ENCODE results near the gene RBBP7. TPM values are rescaled to one million over a fixed set of nuclear protein-coding genes. Genes with fewer than 3 reads are reported as not detected.

Gene RBBP7
- total RNA-seq, 2 experiments from 2014 or later, result 149 to 191 TPM

GRCh38 chrX:16853537-16853936 lies 16.6 kb downstream of the RBBP7 start:
- DNase-seq, result no peak
- H3K27me3 Mint-ChIP-seq, result no peaks in the 10 kb centered on the region
- H3K4me3 Mint-ChIP-seq, result no peak overlapping the region
- ChIA-PET POLR2A (no interaction called here), CTCF (no interaction called here)
- peaks cover 37% of the 10 kb centered on the region for H3K36me3 Mint-ChIP-seq (ENCODE audit: low read depth)
- H3K9me3 Mint-ChIP-seq, result no peaks in the 10 kb centered on the region
- H3K4me1 Mint-ChIP-seq, result peaks cover 11% of the 10 kb centered on the region
- no peak overlapping the region for H3K27ac Mint-ChIP-seq

DNA sequence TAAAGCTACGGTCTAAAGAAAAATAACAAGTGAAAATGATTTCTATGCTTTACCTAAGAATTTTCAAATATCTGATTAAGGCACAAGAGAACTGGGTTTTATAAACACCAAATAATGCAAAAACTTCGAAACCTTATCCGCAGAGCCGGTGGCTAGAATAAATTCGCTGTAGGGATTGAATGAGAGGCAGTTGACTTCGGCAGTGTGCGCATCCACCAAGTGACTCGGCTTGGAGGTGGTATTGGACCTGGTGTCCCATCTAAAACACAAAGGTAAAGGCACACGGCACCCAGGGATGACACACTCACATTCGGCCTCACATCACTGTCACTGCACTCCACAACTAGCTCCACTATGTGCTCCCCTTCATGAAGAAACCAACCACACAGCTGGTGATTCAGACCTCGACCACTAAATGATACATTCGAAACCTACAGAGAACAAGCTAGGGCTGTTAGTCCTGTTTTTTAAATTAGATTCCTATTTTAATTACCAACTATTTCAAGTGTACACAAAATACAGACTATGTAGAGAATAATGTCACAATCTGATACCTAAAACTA lies 17.5 kb downstream of the RBBP7 start:
- no peak overlapping the region for H3K27ac Mint-ChIP-seq
- CTCF ChIA-PET, result interaction anchor here (1.1 kb wide), 1 partner anchor 16 kb away, joined by 3 read pairs; no protein-coding TSS in a partner anchor
- POLR2A ChIA-PET, result no interaction called here
- H3K27me3 Mint-ChIP-seq, result no peaks in the 10 kb centered on the region
- H3K36me3 Mint-ChIP-seq (ENCODE audit: low read depth), result peaks cover 42% of the 10 kb centered on the region
- H3K4me1 Mint-ChIP-seq, result peaks cover 11% of the 10 kb centered on the region
- no peak for DNase-seq
- H3K4me3 Mint-ChIP-seq, result no peak overlapping the region
- H3K9me3 Mint-ChIP-seq, result no peaks in the 10 kb centered on the region

DNA sequence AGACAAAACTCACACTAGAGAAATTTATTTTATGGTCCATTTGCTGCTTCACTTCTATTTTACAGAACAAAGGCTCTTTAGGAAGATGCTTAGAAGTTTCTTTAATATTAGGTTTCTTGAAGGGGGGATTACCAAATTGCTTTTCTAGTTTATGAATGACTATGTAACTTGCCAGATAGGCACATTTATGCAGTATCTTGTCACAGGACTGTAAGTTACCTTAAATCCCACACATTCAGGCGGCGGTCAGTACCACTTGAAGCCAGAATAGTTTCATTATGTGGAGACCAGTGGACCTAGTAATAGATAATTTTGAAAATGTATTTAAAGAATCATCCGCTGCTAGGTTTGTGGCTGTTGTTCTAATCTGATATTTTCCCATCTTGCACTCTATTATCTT lies 18.3 kb downstream of the RBBP7 start:
- ChIA-PET CTCF (no interaction called here), POLR2A (no interaction called here)
- peaks cover 8% of the 10 kb centered on the region for H3K4me1 Mint-ChIP-seq
- H3K27me3 Mint-ChIP-seq, result no peaks in the 10 kb centered on the region
- H3K36me3 Mint-ChIP-seq (ENCODE audit: low read depth), result peaks cover 36% of the 10 kb centered on the region
- H3K9me3 Mint-ChIP-seq, result no peaks in the 10 kb centered on the region
- DNase-seq, result no peak
- no peak overlapping the region for H3K4me3 Mint-ChIP-seq
- H3K27ac Mint-ChIP-seq, result peak overlapping the region; percentile 19

- ChIA-PET CTCF (no interaction called here), POLR2A (no interaction called here)
- DNase-seq, result no peak
- peaks cover 7% of the 10 kb centered on the region for H3K4me1 Mint-ChIP-seq
- H3K36me3 Mint-ChIP-seq (ENCODE audit: low read depth), result peaks cover 33% of the 10 kb centered on the region
- H3K4me3 Mint-ChIP-seq, result no peak overlapping the region
- no peaks in the 10 kb centered on the region for H3K27me3 Mint-ChIP-seq
- H3K9me3 Mint-ChIP-seq, result no peaks in the 10 kb centered on the region
- H3K27ac Mint-ChIP-seq, result no peak overlapping the region
These were observed 18.7 kb downstream of the RBBP7 start for GRCh38 chrX:16851421-16851820.

DNA sequence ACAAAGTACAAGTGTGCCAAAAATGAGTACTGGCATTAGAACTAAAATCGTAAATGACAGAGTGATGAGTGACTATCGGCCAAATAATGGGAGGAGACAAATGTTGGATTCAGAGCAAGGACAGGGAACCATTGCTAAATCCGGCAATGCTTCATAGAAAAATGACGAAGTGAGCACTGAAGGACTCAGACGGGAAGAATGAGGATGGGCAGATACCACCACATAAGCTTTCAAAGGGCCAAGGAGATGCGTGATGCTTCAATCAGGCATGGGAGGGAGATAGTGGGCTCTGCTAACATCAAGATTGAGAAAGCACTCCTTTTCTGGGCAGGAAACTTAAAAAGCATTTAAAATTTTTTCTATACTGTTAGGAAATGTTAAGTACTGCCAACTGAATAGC lies 21.6 kb downstream of the RBBP7 start:
- peaks cover 32% of the 10 kb centered on the region for H3K36me3 Mint-ChIP-seq (ENCODE audit: low read depth)
- H3K27me3 Mint-ChIP-seq, result no peaks in the 10 kb centered on the region
- no peak overlapping the region for H3K4me3 Mint-ChIP-seq
- peaks cover under 1% of the 10 kb centered on the region for H3K4me1 Mint-ChIP-seq
- ChIA-PET CTCF (no interaction called here), POLR2A (no interaction called here)
- no peak overlapping the region for H3K27ac Mint-ChIP-seq
- H3K9me3 Mint-ChIP-seq, result no peaks in the 10 kb centered on the region
- DNase-seq, result no peak

DNA sequence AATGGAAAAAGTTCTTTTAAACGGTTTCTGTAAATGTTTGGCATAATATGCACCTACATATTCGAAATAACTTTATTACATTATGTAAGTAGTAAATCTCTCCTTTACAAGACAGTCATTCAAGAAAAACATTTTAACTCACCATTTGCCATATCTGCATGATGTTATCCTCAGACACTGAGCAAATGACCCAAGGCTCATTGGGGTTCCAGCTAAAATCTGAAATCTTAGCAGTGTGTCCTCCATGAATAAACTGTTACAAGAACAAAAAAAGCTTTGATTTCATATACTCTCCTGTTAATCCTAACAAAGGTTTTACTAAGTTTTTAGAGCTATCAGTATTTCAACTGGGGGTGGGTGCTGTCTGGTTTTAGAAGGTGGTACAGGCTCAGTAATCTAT lies 24.5 kb downstream of the RBBP7 start:
- Mint-ChIP-seq H3K27ac (no peak overlapping the region), H3K4me1 (no peaks in the 10 kb centered on the region), H3K4me3 (no peak overlapping the region), H3K27me3 (no peaks in the 10 kb centered on the region), H3K36me3 (ENCODE audit: low read depth) (peaks cover 25% of the 10 kb centered on the region), H3K9me3 (no peaks in the 10 kb centered on the region)
- DNase-seq, result no peak
- ChIA-PET CTCF (no interaction called here), POLR2A (interaction anchor here (0.6 kb wide), 1 partner anchor 11 kb away, joined by 4 read pairs; no protein-coding TSS in a partner anchor)

DNA sequence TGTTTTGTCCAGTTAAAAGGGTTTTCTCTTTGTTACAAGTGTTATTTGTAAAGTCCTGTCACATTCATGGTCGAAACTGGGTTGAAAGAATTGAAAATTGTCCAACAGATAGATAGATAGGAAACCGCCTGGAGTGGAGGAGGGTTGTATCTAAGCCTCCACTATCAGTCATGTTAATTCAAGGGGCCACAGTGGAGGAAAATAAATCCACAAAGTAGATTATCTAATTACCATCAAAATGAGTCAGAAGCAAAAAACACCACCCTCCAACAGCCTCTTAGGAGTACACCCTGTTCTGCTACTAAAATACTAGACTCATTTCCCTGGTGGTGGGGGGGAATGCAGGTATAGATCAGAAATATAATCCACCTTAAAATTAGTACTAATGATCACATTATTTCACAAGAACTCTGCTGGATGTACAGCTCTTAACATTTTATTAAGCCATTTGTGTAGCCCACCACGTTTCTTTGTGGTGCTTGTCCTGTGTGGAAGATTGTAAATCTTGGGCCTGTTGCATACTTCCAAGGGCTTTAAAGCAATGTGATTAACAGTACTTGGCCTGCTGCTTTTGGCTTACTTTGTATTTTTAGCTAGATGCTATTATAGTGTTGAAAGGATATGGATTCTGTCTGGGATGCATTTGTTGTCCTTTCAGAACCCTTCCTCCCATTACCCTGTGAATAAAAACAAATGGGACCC lies 26.8 kb downstream of the RBBP7 start:
- no peak for DNase-seq
- Mint-ChIP-seq H3K4me3 (no peak overlapping the region), H3K27ac (no peak overlapping the region), H3K4me1 (no peaks in the 10 kb centered on the region), H3K36me3 (ENCODE audit: low read depth) (peaks cover 20% of the 10 kb centered on the region), H3K27me3 (no peaks in the 10 kb centered on the region), H3K9me3 (no peaks in the 10 kb centered on the region)
- ChIA-PET POLR2A (no interaction called here), CTCF (no interaction called here)

GRCh38 chrX:16842684-16843083 lies 27.5 kb downstream of the RBBP7 start:
- ChIA-PET CTCF (interaction anchor here (0.6 kb wide), 2 partner anchors 14 to 364 kb away, joined by 3 to 5 read pairs; no protein-coding TSS in a partner anchor), POLR2A (no interaction called here)
- no peak overlapping the region for H3K4me3 Mint-ChIP-seq
- H3K27ac Mint-ChIP-seq, result no peak overlapping the region
- no peaks in the 10 kb centered on the region for H3K4me1 Mint-ChIP-seq
- peaks cover 23% of the 10 kb centered on the region for H3K36me3 Mint-ChIP-seq (ENCODE audit: low read depth)
- no peaks in the 10 kb centered on the region for H3K27me3 Mint-ChIP-seq
- DNase-seq, result no peak
- H3K9me3 Mint-ChIP-seq, result no peaks in the 10 kb centered on the region

DNA sequence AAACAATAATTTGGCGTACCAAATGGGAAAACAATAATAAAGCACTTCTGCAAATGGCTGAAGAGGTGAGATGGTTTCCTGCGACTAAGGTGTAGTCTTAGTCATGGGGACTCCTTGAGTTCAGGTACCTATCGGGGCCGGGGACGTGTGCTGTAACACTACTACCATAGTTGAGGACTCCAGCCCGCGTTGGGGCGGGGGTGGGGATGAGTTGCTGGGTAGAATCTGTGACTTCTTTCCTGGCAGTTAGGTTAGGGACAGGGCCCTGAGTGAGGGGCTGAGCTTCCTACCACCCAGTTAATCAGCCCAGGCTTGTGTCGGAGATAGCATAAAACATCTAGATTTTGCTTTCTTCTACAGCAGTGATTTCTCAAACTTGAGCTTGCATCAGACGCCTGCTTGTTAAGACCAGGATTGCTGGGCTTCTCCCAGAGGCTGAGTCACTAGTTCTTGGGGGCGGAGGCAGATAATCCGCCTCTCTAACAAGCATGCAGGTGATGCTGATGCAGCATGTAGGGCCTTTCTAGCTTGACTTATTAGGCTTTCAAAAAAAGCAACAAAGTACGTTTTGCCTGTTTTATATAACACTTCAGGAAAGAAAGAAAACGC lies 30.2 kb downstream of the RBBP7 start:
- no peak overlapping the region for H3K27ac Mint-ChIP-seq
- ChIA-PET POLR2A (no interaction called here), CTCF (interaction anchor here (1.5 to 1.6 kb wide), 3 partner anchors 9 to 14 kb away, joined by 3 to 7 read pairs (median 3); no protein-coding TSS in a partner anchor)
- no peaks in the 10 kb centered on the region for H3K4me1 Mint-ChIP-seq
- DNase-seq, result no peak
- no peaks in the 10 kb centered on the region for H3K9me3 Mint-ChIP-seq
- H3K4me3 Mint-ChIP-seq, result no peak overlapping the region
- no peaks in the 10 kb centered on the region for H3K27me3 Mint-ChIP-seq
- peaks cover 24% of the 10 kb centered on the region for H3K36me3 Mint-ChIP-seq (ENCODE audit: low read depth)

DNA sequence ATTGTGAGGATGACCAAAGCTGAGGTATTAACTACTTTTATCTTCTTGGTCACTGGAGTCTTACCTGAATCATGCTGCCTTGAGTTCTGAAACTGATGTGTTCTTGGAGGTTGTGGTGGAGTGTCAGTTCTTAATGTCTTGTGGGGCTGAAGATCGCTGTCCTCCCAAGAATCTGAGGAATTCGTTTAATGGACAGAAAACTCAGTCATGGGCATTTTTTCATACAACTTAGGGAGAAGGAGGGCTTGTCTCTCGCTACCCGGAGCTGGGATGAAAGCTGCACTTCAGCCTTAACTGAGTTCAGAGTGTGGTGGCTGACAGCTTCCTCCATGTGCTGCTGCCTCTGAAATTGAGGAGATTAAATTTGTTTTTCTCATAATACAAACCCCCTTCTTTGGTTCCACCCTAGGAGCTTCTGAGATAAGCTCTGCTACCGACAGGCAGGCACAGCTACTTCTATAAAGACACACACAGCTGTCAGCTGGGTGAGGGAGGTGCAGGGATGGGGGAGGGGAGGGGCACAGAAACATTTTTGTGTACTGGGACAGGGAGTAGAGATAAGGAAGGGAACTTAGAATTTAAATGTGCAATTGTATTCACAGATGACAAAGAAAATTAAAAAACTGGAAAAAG lies 30.8 kb downstream of the RBBP7 start:
- H3K4me1 Mint-ChIP-seq, result no peaks in the 10 kb centered on the region
- DNase-seq, result no peak
- ChIA-PET CTCF (interaction anchor here (0.6 to 1.6 kb wide), 5 partner anchors 8 to 53 kb away, joined by 3 read pairs; no protein-coding TSS in a partner anchor), POLR2A (no interaction called here)
- no peak overlapping the region for H3K27ac Mint-ChIP-seq
- H3K9me3 Mint-ChIP-seq, result no peaks in the 10 kb centered on the region
- peaks cover 20% of the 10 kb centered on the region for H3K36me3 Mint-ChIP-seq (ENCODE audit: low read depth)
- no peak overlapping the region for H3K4me3 Mint-ChIP-seq
- H3K27me3 Mint-ChIP-seq, result no peaks in the 10 kb centered on the region

DNA sequence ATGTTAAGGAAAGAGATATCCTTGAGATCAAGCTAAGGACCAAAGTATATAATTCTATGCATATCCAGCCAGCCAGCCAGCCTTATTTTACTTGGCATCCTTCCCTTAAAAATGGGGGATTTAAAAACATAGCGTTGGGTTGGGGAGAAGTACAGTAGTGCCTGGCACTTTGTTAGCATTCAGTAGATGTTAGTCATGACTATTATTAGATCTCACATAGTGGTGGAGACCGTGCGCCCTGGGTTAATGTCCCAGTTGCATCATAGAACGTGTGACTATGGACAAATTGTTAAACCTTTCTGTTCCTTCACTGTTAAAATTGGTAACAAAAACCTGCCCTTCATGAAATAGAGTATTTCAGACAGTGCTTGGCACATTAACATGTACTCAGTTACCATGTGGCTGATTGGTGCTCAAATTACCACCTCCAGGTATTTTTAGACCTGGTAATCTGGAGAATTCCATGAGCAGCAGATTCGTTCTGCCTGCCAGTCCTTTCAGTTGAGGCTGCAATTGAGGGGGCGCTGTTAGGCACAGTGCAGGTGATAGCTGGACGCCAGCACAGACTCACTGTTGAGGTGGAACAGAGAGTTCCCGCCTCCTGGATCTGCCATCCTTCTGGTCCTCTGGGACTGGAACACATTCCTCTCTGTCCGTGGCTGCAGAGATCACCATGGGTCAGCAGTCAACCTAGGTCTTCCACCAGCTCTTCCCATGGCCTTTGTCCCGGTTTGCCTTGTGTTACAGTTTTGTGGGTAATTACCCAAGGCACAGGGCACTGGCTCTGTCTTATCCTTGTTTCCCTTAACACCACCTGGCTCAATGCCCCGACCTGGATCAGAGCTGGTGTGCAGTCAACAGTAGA lies 31.7 kb downstream of the RBBP7 start:
- Mint-ChIP-seq H3K27ac (no peak overlapping the region), H3K27me3 (no peaks in the 10 kb centered on the region), H3K4me3 (no peak overlapping the region), H3K36me3 (ENCODE audit: low read depth) (peaks cover 19% of the 10 kb centered on the region), H3K9me3 (no peaks in the 10 kb centered on the region), H3K4me1 (no peaks in the 10 kb centered on the region)
- DNase-seq, result no peak
- CTCF ChIA-PET, result interaction anchor here (0.6 to 1.4 kb wide), 3 partner anchors 12 to 54 kb away, joined by 3 read pairs; no protein-coding TSS in a partner anchor
- POLR2A ChIA-PET, result no interaction called here

DNA sequence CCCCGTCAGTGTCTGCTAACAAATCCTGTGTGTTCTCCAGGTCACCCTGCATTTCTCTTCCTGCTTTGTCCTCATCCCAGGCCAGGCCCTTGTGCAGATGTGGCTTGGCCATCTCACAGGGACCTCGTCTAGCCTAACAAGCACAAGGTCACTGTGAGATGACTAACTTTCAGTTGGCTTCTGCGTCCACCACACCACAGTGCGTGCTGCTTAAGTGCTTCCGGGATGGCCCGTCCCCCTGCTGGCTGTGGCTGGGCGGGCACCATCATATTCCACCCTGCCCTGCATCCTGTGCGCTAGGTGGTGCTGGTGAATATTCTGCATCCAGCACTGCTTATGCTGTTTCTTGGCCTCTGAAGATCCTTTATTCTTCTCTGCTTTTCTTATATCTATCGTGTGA lies 33.8 kb downstream of the RBBP7 start:
- POLR2A ChIA-PET, result no interaction called here
- Mint-ChIP-seq H3K36me3 (ENCODE audit: low read depth) (peaks cover 18% of the 10 kb centered on the region), H3K4me1 (no peaks in the 10 kb centered on the region), H3K9me3 (no peaks in the 10 kb centered on the region), H3K27me3 (no peaks in the 10 kb centered on the region), H3K27ac (no peak overlapping the region), H3K4me3 (no peak overlapping the region)
- CTCF ChIA-PET, result interaction anchor here (1.2 to 1.6 kb wide), 2 partner anchors 16 to 20 kb away, joined by 3 to 4 read pairs; no protein-coding TSS in a partner anchor
- DNase-seq, result no peak

Data from activated CD4-positive, alpha-beta T cell treated with anti-CD3 and anti-CD28 coated beads, Interleukin-2, amount 10 ng/mL, durations not matched to agents 7 days and 5 days (primary cell).